HG02970 (cell line): ENCODE data around the gene OLIG1.

ENCODE experiments used
- ATAC-seq: cut with Tn5 transposase; IDR thresholded peaks from one replicate; pipeline ENCODE4 v1.9.1; 2021; ENCODE audit warnings: mild to moderate bottlenecking, moderate library complexity, moderate number of reproducible peaks; ENCODE audit not compliant: unreplicated experiment, low FRiP score

OLIG1 gene

DNA sequence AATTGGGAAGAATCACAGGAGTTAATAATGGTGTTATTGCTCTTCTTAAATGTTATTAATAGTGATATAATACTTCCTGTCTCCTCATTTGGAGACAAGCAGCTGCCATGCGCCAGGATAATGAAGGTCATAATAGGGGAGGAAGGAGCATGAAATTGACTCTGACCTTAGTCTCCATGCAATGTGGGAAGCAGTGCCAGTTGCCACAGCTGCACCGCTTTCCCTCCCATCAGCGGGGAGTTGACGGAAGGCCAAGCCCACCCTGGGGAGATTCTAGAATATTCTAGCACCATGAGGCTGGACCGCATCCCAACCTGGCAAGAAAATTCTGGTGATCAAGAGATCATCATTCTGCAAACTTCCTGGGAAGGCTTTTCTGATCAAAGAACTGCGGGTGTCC lies 11.0 kb upstream of the OLIG1 start:
- no peak for ATAC-seq

DNA sequence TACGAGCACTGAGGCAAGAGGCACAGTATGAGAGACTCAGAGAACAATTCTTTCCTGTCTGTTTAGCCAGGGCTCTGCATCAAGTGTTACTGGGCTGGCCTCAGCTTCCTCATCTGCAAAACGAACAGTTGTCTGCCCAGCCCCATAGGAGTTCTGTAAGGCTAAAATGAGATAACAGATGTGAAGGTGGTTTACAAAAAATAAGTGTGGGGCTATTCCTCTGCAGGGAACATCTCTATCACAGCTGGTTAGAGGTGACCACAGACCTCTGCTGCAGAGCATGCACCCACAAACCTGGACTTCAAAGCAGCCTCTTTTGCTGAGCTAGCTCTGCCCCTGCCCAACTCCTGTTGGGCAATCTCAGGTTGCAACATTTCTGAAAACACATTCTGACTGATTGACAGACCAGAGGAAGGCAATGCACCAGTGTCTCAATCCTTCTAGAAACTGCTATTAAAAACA lies 10.5 kb upstream of the OLIG1 start:
- no peak for ATAC-seq

DNA sequence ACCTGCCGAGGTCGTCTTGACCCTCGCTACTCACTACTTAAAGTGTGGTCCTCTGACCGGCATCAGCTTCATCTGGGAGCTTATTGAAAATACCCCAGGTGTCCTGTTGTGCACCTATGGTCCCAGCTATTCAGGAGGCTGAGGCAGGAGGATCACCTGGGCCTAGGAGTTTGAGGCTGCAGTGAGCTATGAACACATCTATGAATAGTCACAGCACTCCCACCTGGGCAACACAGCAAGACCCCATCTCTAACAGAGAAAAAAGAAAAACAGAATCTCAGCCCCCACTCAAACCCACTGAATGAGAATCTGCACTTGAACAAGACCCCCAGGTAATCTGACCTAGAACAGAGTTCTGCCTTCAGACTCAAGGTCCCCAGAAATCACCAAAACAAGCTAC lies 8.7 kb upstream of the OLIG1 start:
- ATAC-seq = no peak

DNA sequence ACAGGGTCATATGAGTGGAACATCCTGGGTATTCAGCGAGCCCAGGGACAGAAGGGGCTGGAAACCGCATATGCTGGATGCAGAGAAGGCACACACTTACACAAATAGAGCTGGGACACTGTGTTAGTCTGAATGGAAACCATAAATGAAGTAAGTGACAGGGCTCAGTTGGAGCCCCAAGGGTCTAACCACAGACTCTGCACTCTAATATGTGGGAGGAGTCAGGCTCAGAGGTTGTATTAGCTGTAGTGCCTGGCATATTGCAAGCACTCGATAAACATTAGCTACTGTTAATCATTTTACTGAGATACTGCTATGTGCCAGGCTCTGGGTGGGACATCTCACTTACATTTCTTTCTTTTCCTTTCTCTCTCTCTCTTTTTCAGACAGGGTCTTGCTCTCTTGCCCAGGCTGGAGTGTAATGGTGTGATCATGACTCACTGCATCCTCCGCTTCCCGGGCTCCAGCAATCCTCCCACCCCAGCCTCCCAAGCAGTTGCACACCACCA lies 6.5 kb upstream of the OLIG1 start:
- no peak for ATAC-seq

DNA sequence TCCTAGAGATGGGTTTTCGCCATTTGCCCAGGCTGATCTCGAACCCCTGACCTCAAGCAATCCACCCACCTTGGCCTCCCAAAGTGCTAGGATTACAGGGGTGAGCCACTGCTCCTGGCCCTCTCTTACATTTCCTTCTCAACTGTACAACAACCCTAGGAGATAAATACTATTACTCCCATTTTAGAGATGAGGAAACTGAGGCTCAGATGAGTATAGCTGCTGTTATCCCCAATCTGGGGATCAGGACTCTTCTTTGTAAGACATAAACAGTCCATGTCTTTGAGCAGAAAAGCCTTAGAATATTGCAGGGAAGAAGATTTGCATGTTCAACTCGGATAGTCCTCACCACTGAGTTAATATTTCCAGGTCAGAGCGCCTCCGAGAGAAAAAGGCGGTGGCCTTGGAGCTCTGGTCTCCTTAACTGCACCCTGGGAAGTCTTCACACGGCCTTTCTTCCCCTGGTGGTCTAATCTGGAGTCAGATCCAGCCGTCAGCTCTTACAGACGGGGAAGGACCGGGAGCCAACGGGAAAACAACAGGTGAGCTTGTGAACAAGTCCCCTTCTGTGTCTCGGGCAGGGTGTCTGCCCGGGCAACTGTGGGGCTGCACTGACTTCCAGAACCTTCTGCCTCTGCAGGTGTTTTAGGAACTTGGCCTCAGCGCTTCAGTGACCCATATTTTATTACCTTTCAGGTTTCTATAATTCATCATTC lies 5.9 kb upstream of the OLIG1 start:
- no peak for ATAC-seq

DNA sequence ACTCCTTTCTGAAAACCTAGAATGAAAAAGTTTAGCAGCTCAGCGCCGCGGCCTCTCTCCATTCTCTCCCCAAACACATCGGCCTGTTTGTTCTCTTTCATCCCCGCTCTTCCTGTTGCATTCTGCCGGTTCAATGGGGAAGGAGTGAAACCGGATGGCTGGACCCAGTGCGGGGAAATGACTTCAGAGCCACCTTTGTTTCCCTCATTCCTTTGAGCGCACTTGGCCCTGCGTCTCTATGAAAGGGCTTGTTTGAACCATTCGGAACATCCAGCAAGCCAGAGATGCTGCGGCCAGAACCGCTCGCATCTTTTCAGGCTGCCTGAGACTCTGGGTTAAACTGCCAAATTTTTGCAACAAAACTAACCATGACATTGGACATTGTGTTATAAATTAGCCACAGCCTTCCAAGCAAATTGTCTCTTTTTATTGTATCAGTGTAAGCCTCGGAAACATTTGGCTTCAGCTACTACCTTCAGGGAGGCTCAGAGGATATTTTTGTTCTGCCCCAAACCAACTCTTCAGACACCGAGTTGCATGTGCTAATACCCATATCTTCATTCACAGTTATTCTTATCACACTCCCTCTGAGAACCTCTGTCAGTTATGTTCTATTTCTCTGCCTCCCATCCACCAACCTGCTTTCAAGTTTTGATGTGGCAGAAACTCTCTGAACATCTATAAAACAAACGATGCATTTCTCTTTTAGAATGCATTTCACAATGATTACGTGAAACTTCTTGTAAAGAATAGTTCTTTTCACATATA lies 5.1 kb upstream of the OLIG1 start:
- no peak for ATAC-seq

DNA sequence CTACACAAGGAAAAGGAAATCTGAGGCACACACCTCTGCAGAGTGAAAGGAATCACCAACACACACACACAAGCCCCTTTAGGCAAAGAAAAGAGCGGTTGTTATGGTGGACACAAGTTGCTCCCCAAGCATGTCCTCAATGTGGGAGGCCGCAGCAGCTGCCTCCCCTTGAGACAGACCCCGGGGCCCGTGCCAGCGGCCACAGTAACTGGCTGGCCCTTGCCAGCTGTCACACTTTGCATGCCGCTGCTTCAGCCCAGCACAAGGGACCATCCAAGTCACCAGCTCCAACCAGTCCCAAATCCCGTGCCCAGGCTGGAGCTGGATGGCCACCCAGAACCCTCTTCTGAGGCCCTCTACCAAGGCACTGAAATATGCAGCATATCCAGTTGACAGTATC lies 2.9 kb upstream of the OLIG1 start:
- ATAC-seq = no peak

DNA sequence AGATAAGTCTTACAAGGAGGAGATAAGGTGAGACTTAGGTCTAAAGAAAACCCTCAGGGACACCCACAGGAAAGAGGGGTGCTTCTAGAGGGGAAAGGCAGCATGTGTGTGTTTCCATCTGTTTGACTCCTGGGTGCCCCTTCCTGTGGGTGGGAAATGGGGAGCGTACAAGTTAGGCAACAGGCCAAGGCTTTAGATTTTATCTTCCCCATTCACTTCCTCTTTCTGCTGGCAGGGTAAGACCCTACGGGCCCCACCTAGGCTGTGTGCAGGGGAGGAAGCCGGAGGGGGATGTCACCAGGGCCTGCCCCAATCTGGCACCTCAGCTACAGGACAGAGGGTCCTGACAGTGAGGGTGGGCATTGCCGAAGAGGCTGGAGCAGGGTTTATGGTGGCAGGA lies 2.5 kb upstream of the OLIG1 start:
- ATAC-seq = no peak

DNA sequence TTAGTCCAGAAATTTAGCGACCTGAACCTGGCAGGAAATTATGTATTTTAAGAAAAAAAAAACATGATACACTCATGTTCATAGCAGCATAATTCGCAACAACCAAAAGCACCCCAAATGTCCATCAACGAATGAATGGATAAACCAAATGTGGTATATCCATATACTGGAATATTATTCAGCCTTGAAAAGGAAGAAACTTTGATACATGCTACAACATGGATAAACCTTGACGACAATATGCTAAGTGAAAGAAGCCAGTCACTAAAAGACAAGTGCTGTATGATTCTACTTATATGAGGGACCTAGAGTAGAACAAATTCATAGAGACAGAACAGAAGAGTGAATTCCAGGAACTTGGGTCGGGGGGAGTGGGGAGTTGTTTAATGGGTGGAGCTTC lies 698 bp upstream of the OLIG1 start:
- ATAC-seq = no peak

DNA sequence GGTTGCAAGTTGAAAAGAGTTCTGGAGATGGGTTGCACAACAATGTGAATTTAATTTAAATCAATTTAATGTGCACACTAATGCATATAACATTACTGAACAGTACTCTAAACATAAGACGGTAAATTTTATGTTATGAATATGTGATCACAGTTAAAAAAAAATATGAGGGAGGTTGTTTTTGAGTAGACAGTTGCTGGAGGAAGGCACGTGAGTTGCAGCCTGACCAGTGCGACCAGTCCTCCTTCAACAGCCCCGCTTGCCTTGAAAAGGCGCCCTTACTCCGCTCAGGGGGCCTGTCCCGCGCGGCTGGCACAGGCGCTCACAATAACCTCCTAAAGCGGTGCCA lies 322 bp upstream of the OLIG1 start:
- no peak for ATAC-seq

DNA sequence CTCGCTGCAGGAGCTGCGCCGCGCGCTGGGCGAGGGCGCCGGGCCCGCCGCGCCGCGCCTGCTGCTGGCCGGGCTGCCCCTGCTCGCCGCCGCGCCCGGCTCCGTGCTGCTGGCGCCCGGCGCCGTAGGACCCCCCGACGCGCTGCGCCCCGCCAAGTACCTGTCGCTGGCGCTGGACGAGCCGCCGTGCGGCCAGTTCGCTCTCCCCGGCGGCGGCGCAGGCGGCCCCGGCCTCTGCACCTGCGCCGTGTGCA lies 730 bp downstream of the OLIG1 start:
- no peak for ATAC-seq

DNA sequence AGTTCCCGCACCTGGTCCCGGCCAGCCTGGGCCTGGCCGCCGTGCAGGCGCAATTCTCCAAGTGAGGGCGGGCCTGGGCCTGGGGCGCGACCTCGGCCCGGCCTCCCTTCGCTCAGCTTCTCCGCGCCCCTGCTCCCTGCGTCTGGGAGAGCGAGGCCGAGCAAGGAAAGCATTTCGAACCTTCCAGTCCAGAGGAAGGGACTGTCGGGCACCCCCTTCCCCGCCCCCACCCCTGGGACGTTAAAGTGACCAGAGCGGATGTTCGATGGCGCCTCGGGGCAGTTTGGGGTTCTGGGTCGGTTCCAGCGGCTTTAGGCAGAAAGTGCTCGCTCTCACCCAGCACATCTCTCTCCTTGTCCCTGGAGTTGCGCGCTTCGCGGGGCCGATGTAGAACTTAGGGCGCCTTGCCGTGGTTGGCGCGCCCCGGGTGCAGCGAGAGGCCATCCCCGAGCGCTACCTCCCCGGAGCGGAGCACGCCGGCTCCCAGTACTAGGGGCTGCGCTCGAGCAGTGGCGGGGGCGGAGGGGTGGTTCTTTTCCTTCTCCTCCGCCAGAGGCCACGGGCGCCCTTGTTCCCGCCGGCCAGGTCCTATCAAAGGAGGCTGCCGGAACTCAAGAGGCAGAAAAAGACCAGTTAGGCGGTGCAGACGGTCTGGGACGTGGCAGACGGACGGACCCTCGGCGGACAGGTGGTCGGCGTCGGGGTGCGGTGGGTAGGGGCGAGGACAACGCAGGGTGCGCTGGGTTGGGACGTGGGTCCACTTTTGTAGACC lies 1.2 kb downstream of the OLIG1 start:
- no peak for ATAC-seq

DNA sequence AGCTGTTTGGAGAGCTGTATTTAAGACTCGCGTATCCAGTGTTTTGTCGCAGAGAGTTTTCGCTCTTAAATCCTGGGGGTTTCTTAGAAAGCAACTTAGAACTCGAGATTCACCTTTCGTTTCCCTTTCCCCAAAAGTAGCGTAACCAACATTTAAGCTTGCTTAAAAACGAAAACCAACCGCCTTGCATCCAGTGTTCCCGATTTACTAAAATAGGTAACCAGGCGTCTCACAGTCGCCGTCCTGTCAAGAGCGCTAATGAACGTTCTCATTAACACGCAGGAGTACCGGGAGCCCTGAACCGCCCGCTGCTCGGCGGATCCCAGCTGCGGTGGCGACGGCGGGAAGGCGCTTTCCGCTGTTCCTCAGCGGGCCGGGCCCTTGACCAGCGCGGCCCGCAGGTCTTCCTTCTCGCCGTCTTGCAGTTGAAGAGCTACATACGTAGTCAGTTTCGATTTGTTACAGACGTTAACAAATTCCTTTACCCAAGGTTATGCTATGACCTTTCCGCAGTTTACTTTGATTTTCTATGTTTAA lies 1.9 kb downstream of the OLIG1 start:
- no peak for ATAC-seq

DNA sequence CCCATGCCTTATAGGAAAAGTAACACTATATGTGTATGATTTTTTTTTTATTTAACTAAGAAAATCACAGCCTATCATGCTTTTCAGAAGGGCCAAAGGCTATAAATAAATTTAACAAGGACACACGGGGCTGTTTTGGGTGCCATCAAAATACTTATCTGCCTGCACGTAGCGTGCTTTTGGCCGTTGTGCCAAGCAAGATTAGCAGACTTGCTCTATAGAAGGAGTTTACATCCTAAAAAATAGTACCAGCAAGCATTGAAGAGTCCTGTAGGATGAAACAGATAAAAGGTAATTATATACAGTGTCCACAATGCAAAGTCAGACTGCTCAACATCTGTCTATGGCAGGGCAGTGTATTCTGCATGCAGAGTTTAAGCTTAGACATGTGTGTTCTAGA lies 3.7 kb downstream of the OLIG1 start:
- ATAC-seq = no peak

DNA sequence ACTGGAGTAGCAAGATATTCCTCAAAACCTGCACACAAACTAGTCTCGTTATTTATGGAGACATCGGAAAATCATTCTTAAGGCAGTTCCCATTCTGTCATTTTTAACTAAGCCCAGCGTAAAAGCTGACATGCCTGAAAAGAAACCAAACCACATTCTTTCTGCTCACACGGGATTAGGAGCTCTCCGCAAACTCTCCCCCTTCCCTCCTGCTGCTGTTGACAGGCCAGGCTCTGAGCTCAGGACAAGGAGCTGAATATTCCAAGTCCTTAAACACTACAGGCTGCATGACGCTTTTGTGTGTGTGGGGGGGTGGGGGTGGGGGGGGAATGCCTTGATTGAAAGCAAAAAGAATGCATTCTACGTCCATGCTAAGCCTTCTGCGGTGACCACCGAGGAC lies 5.2 kb downstream of the OLIG1 start:
- no peak for ATAC-seq

DNA sequence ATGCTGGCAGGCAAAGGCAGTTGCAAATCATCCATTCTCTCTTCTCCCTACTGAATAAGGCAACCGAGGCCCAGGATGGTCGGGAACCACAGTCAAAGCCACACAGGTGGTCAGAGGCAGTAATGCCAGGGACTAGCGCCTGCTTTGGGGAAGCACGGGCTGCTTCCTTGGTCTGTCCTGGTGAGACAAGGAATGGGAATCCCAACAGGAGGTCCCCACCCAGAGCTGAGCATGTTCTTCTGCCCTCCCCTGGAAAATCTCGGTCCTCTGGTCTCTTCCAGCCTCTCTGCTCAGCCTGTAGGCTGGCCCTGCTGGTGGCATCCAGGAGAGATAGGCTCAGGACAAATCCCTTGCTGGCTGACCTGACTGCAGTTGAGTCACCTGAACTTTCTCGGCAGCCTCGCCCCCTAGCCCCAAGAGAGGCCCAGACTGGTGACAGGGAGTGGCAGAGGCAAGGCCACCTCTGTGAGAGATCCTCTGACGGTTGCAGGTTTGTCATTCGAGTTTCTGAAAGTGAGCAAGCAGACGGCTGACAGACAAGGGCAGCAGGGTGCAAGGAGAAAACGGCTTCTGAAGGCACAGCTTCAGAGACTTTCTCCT lies 5.8 kb downstream of the OLIG1 start:
- no peak for ATAC-seq

DNA sequence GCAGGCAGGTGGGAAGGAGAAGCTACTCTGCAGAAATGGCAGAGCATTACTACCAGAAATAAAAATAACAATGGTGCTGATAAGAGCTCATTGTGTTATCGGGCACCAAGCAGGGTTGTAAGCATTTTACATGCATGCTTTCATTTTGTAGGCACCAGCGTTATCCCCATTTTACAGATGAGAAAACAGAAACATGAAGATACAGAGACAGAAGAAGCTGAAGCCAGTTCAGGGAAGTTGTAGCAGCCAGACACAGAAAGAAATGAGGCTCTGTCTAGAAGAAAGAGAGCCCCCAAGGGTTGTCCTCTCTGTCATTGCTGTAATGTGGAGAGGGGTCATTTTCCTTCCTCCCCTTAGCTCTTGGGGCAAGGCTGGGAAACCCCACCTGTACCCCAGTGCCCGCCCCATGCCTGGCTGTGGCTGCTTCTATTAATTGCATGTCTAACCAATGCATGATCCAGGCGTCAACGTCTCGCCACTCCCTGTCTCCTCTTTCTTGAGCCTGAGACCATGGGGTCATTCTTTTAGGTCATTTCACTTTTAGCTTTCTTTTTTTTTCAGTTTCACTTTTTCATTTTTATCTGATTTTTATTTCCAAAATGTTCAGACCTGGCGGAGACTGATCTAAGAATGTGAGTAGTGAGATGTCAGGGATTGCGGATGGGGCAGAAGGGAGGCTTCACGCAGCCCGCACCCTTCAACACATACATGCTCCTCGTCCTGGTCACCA lies 6.8 kb downstream of the OLIG1 start:
- ATAC-seq = no peak

DNA sequence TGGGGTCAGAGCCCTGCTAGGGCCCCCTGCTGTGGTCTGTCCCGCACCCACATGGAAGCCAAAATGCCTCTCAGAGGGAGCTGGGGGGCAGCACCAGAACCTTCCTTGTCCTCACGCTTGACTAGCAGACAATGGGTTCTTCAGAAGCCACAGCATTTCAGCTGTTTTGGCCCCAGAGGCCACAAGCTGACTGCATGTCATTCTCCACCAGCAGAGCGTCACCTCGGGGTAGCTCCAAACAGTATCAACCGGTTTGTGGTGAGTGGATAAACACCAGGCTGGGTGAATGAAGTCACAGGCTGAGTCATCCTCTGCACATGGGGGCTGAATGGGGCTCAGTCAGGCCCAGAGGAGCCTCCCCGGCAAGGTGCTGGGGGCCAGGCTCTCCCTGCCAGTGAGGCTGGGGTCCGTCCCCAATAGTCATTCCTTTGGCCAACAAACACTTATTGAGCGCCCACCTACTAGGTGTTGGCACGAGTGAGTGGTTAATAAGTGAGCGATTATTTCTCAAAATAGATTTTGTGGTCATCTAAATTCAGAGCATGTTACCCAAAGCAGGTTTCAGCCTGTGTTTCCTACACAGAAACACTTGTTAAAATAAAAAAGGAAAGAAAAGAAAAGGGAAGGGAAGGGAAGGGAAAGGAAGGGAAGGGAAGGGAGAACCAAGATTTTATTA lies 9.1 kb downstream of the OLIG1 start:
- peak; percentile 92 for ATAC-seq

DNA sequence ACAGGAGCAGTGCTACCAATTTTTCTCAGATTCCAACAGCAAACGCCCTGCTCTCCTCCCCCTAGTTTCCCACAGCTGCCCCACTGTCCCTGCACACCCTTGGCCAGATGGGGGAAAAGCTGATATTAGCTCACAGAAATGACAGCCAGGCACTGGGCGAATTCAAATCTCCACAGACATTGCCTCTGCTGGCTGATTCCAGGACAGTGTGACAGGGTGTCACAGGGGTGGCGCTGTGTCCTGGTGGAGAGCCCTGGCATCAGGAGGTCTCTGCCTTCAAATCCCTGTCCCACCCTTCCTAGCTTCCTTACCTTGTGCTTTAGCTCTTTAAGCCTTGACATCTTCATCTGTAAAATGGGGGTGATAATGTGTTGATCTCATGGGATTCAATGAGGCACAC lies 10.4 kb downstream of the OLIG1 start:
- no peak for ATAC-seq

DNA sequence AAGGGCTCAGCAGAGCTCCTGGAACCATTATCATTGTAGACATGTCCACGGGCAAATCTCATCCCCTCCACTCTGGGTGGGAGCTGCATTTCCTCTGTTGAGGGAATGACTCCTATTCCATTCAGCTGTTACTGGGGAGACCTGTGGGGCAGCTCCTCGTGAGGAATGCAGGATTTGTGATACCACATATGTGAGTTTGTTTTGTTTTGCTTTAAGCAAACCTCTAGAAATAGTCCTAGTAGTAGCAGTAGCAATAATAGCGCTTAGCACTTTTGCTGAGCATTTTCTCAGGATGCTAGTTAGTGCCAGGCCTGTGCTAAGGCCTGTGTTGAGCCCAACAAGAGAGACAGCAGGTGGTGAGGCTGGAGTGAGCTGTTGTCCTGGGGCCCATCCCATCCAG lies 10.8 kb downstream of the OLIG1 start:
- no peak for ATAC-seq
